Muscle layer of duodenum (tissue), 2 donors: ENCODE data around the gene BPGM.
"Not testable (repeated sequence)": the region's sequence is repeated elsewhere in the genome, so short reads cannot be mapped to it uniquely, and the experiment has no call there.

Experiments used
- H3K27ac ChIP-seq: one replicate; pipeline ENCODE4 v1.7.0; 2013; ENCODE audit warnings: mild to moderate bottlenecking, low read length
- H3K27me3 ChIP-seq: one replicate; pipeline ENCODE4 v1.7.0; 2013; ENCODE audit warnings: low read depth, mild to moderate bottlenecking, control low read depth, low read length
- H3K36me3 ChIP-seq, 2 donors: one replicate each; pipeline ENCODE4 v1.7.0; 2013; ENCODE audit warnings: low read length in 2 of 2, control low read depth in 1 of 2, mild to moderate bottlenecking in 1 of 2; ENCODE audit not compliant: insufficient read depth in 2 of 2, control insufficient read depth in 1 of 2
- H3K4me1 ChIP-seq, 2 donors: one replicate each; pipeline ENCODE4 v1.7.0; 2013; ENCODE audit warnings: low read length in 2 of 2, mild to moderate bottlenecking in 2 of 2, control low read depth in 1 of 2, moderate library complexity in 1 of 2; ENCODE audit not compliant: insufficient read depth in 2 of 2, control insufficient read depth in 1 of 2
- H3K4me3 ChIP-seq, 2 donors: one replicate each; pipeline ENCODE4 v1.7.0; 2013; ENCODE audit warnings: low read length in 2 of 2, low read depth in 1 of 2, mild to moderate bottlenecking in 1 of 2
- H3K9me3 ChIP-seq, 2 donors: one replicate each; pipeline ENCODE4 v1.7.0; 2013; ENCODE audit warnings: low read length in 2 of 2, control low read depth in 1 of 2, mild to moderate bottlenecking in 1 of 2; ENCODE audit not compliant: control insufficient read depth in 1 of 2
- donor health status: healthy.

Gene BPGM

GRCh38 chr7:134669845-134670373 is 23.3 kb downstream of the BPGM start:
- no peaks in the 10 kb centered on the region for H3K27me3 ChIP-seq
- H3K9me3 ChIP-seq: no peaks in the 10 kb centered on the region
- no peak overlapping the region for H3K4me3 ChIP-seq
- H3K4me1 ChIP-seq: peaks cover 0 to 5% of the 10 kb centered on the region in 2 donors
- no peak overlapping the region for H3K27ac ChIP-seq
- no peaks in the 10 kb centered on the region for H3K36me3 ChIP-seq

GRCh38 chr7:134671609-134672008 is 25.0 kb downstream of the BPGM start:
- Histone ChIP-seq H3K36me3 (no peaks in the 10 kb centered on the region), H3K4me1 (peaks cover 0 to 8% of the 10 kb centered on the region in 2 donors), H3K27ac (no peak overlapping the region), H3K27me3 (no peaks in the 10 kb centered on the region), H3K9me3 (no peaks in the 10 kb centered on the region), H3K4me3 (no peak overlapping the region)

DNA sequence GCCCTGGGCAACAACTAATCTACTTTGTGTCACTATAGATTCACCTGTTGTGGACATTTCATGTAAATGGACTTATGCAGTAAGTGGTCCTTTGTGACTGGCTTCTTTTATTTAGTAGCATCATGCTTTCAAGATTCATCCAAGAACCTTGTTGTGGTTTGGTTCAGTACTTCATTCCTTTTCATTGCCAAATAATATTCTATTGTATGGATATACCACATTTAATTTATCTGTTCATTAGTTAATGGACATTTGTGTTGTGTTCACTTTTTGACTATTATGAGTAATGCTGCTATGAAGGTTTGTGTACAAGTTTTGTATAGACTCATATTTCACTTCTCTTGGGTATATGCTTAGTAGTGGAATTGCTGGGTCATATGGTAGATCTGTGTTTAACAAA is 27.8 kb downstream of the BPGM start:
- H3K4me3 ChIP-seq: no peak overlapping the region

GRCh38 chr7:134676743-134677142 is 30.1 kb downstream of the BPGM start:
- H3K36me3 ChIP-seq: peaks cover 4 to 18% of the 10 kb centered on the region in 2 donors
- H3K4me1 ChIP-seq: peaks cover 0 to 6% of the 10 kb centered on the region in 2 donors
- H3K9me3 ChIP-seq: no peaks in the 10 kb centered on the region
- H3K4me3 ChIP-seq: no peak overlapping the region
- no peak overlapping the region for H3K27ac ChIP-seq
- no peaks in the 10 kb centered on the region for H3K27me3 ChIP-seq

More for the DNA sequence above, 27.8 kb downstream of the BPGM start:
- Histone ChIP-seq H3K27me3 (no peaks in the 10 kb centered on the region), H3K36me3 (peaks cover 4% of the 10 kb centered on the region in 2 donors), H3K9me3 (no peaks in the 10 kb centered on the region), H3K4me1 (peaks cover 0 to 12% of the 10 kb centered on the region in 2 donors), H3K27ac (no peak overlapping the region)

GRCh38 chr7:134678115-134678514 is 31.5 kb downstream of the BPGM start:
- no peak overlapping the region for H3K4me3 ChIP-seq
- no peak overlapping the region for H3K27ac ChIP-seq
- no peaks in the 10 kb centered on the region for H3K9me3 ChIP-seq
- peaks cover 4 to 18% of the 10 kb centered on the region in 2 donors for H3K36me3 ChIP-seq
- H3K27me3 ChIP-seq: no peaks in the 10 kb centered on the region
- peaks cover 0 to 6% of the 10 kb centered on the region in 2 donors for H3K4me1 ChIP-seq

GRCh38 chr7:134679006-134679405 is 32.4 kb downstream of the BPGM start:
- H3K27me3 ChIP-seq: no peaks in the 10 kb centered on the region
- no peak overlapping the region for H3K4me3 ChIP-seq
- peaks cover 4 to 18% of the 10 kb centered on the region in 2 donors for H3K36me3 ChIP-seq
- peaks cover 0 to 6% of the 10 kb centered on the region in 2 donors for H3K4me1 ChIP-seq
- no peaks in the 10 kb centered on the region for H3K9me3 ChIP-seq
- H3K27ac ChIP-seq: no peak overlapping the region

- peaks cover 0 to 14% of the 10 kb centered on the region in 2 donors for H3K4me1 ChIP-seq
- no peak overlapping the region for H3K27ac ChIP-seq
- no peak overlapping the region for H3K4me3 ChIP-seq
- H3K36me3 ChIP-seq: peaks cover 0 to 17% of the 10 kb centered on the region in 2 donors
- H3K27me3 ChIP-seq: no peaks in the 10 kb centered on the region
- no peaks in the 10 kb centered on the region for H3K9me3 ChIP-seq
Observed at GRCh38 chr7:134684165-134684564, 37.5 kb downstream of the BPGM start.

DNA sequence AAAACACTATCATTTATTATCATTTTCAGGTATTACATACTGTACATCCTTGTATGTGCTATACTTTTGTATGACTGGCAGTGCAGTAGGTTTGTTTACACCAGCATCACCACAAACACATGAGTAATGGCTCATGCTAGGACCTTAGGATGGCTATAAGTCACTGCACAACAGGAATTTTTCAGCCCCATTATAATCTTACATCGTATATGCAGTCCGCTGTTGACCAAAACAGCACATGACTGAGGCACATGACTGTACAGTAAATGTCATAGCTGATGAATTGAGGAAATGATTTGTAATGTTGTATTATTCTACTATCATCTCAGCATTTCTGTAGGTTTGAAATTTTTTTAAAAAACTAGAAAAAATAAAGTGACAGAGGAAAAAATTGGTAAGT is 38.6 kb downstream of the BPGM start:
- H3K9me3 ChIP-seq: no peaks in the 10 kb centered on the region
- no peak overlapping the region for H3K4me3 ChIP-seq
- H3K27ac ChIP-seq: no peak overlapping the region
- H3K4me1 ChIP-seq: peaks cover 0 to 20% of the 10 kb centered on the region in 2 donors
- H3K27me3 ChIP-seq: no peaks in the 10 kb centered on the region
- peaks cover 0 to 6% of the 10 kb centered on the region in 2 donors for H3K36me3 ChIP-seq

DNA sequence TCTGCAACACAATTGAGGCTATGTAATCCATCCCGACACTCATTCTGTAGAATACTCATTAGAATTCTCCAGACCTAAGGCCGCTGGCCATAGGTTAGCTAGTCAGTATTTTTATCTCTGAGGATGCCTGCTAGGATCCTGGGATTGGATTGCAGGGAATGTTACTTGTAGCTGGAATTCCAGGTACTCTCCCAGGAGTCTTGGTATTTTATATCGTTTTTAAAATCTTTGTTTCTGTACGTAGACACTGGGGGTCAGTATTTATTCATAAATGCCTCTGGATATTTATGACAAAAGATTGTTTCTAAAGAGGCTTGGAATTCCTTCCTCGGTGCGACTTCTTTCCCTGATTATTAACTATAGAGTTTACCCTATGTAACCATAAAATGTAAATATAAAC is 40.1 kb downstream of the BPGM start:
- Histone ChIP-seq H3K4me1 (peaks cover 0 to 29% of the 10 kb centered on the region in 2 donors), H3K27ac (no peak overlapping the region), H3K9me3 (no peaks in the 10 kb centered on the region), H3K27me3 (no peaks in the 10 kb centered on the region), H3K36me3 (peaks cover 0 to 4% of the 10 kb centered on the region in 2 donors), H3K4me3 (no peak overlapping the region)

GRCh38 chr7:134689550-134689949 is 42.9 kb downstream of the BPGM start:
- not testable (repeated sequence) for H3K27ac ChIP-seq, H3K27me3 ChIP-seq, H3K36me3 ChIP-seq, H3K9me3 ChIP-seq
- H3K4me1 ChIP-seq: peaks cover 0 to 29% of the 10 kb centered on the region in 2 donors
- peak overlapping the region in 1 of 2 donors; percentile 49 for H3K4me3 ChIP-seq

DNA sequence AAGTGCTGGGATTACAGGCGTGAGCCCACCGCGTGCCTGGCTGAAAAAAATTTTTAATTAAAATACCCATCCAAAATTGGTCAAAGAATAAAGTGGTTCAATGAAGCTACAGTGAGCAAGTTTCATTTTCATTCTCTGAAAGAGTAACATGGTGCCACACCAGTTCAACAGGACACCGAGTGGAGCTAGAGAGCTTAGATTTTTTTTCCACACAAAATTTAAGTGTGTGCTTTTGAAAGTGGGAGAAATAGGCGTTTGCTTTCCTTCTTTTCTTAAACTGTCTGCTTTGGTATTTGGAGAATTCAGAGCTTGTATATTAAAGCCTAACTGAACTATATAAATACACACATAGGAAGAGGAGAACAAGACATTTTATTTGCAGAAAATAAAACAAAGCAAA is 43.4 kb downstream of the BPGM start:
- no peaks in the 10 kb centered on the region for H3K9me3 ChIP-seq
- peaks cover 0 to 29% of the 10 kb centered on the region in 2 donors for H3K4me1 ChIP-seq
- H3K27me3 ChIP-seq: no peaks in the 10 kb centered on the region
- H3K36me3 ChIP-seq: peaks cover 0 to 4% of the 10 kb centered on the region in 2 donors
- peak overlapping the region; percentile 70 for H3K27ac ChIP-seq
- peak overlapping the region in 1 of 2 donors; percentile 49 for H3K4me3 ChIP-seq
